Transverse colon (tissue), 4 donors: ENCODE results near the gene ARHGAP31.

Source experiments
- CTCF ChIP-seq, 5 experiments: fragments of 200-600 bp in 3 of 5; fragments of 450-650 bp in 2 of 5; sonication (generic) in 3 of 5; IDR thresholded peaks; 1 replicate in 2 of 5; 2 replicates in 3 of 5; pipeline ENCODE4 v1.5.1; 2016 to 2017; ENCODE audit warnings: antibody characterized with exemption in 5 of 5, inconsistent platforms in 3 of 5, mild to moderate bottlenecking in 2 of 5, moderate library complexity in 1 of 5
- EP300 ChIP-seq: sonication (generic); formaldehyde crosslinking; IDR thresholded peaks from one replicate; pipeline ENCODE4 v1.6.1; 2017; ENCODE audit warnings: antibody characterized with exemption, low read depth
- POLR2A ChIP-seq: fragments of 450-650 bp; IDR thresholded peaks from one replicate; pipeline ENCODE4 v1.6.1; 2016; ENCODE audit warnings: antibody characterized with exemption, mild to moderate bottlenecking, moderate library complexity
- POLR2AphosphoS5 ChIP-seq, 3 donors: sonication (generic); formaldehyde crosslinking; IDR thresholded peaks; one replicate each; pipeline ENCODE4 v1.6.1; 2016; ENCODE audit warnings: antibody characterized with exemption in 3 of 3

GRCh38 chr3:119359476-119360326, 65.5 kb downstream of the ARHGAP31 start:
- TF ChIP-seq POLR2A (no peak), CTCF (IDR thresholded peaks at IDR 0.05) (no peak), POLR2AphosphoS5 (IDR thresholded peaks at IDR 0.05) (no peak), EP300 (no peak)
